ENCODE measurements around the gene MTHFD2.

- TF ChIP-seq, protein P1, sequence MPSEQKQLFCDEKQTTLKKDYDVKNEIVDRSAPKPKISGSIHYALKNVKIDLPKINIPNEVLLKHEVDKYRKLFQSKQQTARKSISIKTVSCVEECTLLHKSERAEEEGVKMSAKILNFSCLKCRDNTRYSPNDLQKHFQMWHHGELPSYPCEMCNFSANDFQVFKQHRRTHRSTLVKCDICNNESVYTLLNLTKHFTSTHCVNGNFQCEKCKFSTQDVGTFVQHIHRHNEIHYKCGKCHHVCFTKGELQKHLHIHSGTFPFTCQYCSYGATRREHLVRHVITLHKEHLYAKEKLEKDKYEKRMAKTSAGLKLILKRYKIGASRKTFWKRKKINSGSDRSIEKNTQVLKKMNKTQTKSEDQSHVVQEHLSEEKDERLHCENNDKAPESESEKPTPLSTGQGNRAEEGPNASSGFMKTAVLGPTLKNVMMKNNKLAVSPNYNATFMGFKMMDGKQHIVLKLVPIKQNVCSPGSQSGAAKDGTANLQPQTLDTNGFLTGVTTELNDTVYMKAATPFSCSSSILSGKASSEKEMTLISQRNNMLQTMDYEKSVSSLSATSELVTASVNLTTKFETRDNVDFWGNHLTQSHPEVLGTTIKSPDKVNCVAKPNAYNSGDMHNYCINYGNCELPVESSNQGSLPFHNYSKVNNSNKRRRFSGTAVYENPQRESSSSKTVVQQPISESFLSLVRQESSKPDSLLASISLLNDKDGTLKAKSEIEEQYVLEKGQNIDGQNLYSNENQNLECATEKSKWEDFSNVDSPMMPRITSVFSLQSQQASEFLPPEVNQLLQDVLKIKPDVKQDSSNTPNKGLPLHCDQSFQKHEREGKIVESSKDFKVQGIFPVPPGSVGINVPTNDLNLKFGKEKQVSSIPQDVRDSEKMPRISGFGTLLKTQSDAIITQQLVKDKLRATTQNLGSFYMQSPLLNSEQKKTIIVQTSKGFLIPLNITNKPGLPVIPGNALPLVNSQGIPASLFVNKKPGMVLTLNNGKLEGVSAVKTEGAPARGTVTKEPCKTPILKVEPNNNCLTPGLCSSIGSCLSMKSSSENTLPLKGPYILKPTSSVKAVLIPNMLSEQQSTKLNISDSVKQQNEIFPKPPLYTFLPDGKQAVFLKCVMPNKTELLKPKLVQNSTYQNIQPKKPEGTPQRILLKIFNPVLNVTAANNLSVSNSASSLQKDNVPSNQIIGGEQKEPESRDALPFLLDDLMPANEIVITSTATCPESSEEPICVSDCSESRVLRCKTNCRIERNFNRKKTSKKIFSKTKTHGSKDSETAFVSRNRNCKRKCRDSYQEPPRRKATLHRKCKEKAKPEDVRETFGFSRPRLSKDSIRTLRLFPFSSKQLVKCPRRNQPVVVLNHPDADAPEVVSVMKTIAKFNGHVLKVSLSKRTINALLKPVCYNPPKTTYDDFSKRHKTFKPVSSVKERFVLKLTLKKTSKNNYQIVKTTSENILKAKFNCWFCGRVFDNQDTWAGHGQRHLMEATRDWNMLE (tag by site-specific recombination; conservative IDR thresholded peaks at IDR 0.05; ENCODE audit: low read depth) = no peak
- TF ChIP-seq TRIM28 (IDR thresholded peaks at IDR 0.05; ENCODE audit: borderline replicate concordance, low read length) = no peak
- TF ChIP-seq ZNF146 (tag by site-specific recombination; IDR thresholded peaks at IDR 0.05) = no peak
- TF ChIP-seq ZNF140 (tag by site-specific recombination; IDR thresholded peaks at IDR 0.05) = no peak
Observed at GRCh38 chr2:74179063-74179865, 19.2 kb upstream of the MTHFD2 start.

Measured in HEK293 (cell line).